Endothelial cell (in vitro differentiated cells): ENCODE measurements around the gene SPRR5. TPM values are rescaled to one million over a fixed set of nuclear protein-coding genes. Genes with fewer than 3 reads are reported as not detected.

Experiments
- DNase-seq: peaks from one replicate; pipeline ENCODE4 v3.0.0; 2021; ENCODE audit warnings: low spot score
- H3K27ac Mint-ChIP-seq: one replicate; pipeline ENCODE4 v1.8.0; 2021; ENCODE audit warnings: mixed read lengths, inconsistent platforms; ENCODE audit not compliant: unreplicated experiment
- H3K27me3 Mint-ChIP-seq: one replicate; pipeline ENCODE4 v1.8.0; 2021; ENCODE audit warnings: mild to moderate bottlenecking, moderate library complexity, mixed read lengths, inconsistent platforms; ENCODE audit not compliant: unreplicated experiment
- H3K36me3 Mint-ChIP-seq: one replicate; pipeline ENCODE4 v1.8.0; 2021; ENCODE audit warnings: mild to moderate bottlenecking, low read depth, mixed read lengths, inconsistent platforms; ENCODE audit not compliant: unreplicated experiment
- H3K4me1 Mint-ChIP-seq: one replicate; pipeline ENCODE4 v1.8.0; 2021; ENCODE audit warnings: mild to moderate bottlenecking, mixed read lengths, inconsistent platforms; ENCODE audit not compliant: unreplicated experiment
- H3K4me3 Mint-ChIP-seq: one replicate; pipeline ENCODE4 v1.8.0; 2021; ENCODE audit warnings: mild to moderate bottlenecking, mixed read lengths, inconsistent platforms; ENCODE audit not compliant: unreplicated experiment
- H3K9me3 Mint-ChIP-seq: one replicate; pipeline ENCODE4 v1.8.0; 2021; ENCODE audit warnings: mixed read lengths, inconsistent platforms; ENCODE audit not compliant: unreplicated experiment
- CTCF ChIP-seq: fragments of 200-600 bp; sonication (generic); IDR thresholded peaks from one replicate; pipeline ENCODE4 v1.5.0; 2021; ENCODE audit warnings: antibody characterized with exemption; ENCODE audit not compliant: unreplicated experiment
- total RNA-seq: library from RNA; stranded (reverse); fragmentation: NEBNext Ultra II Directional; extraction: Animal tissue kit (Norgen Biotek cat#: 25700); gene quantifications from one replicate; pipeline ENCODE4 v1.2.1, GENCODE V29; 2021; ENCODE audit not compliant: unreplicated experiment

Gene SPRR5
- total RNA-seq, 1 donor from 2014 or later, result not detected

- DNase-seq, result no peak
- Mint-ChIP-seq H3K4me3 (no peak overlapping the region), H3K27ac (no peak overlapping the region), H3K36me3 (peaks cover 3% of the 10 kb centered on the region), H3K9me3 (no peaks in the 10 kb centered on the region), H3K4me1 (no peaks in the 10 kb centered on the region), H3K27me3 (peaks cover 9% of the 10 kb centered on the region)
- TF ChIP-seq CTCF, result no peak
These were observed 37.8 kb upstream of the SPRR5 start for GRCh38 chr1:152909206-152909605.

GRCh38 chr1:152912471-152912870 lies 34.5 kb upstream of the SPRR5 start:
- DNase-seq, result no peak
- H3K36me3 Mint-ChIP-seq, result peaks cover 3% of the 10 kb centered on the region
- H3K9me3 Mint-ChIP-seq, result no peaks in the 10 kb centered on the region
- peaks cover 8% of the 10 kb centered on the region for H3K27me3 Mint-ChIP-seq
- no peaks in the 10 kb centered on the region for H3K4me1 Mint-ChIP-seq
- no peak overlapping the region for H3K4me3 Mint-ChIP-seq
- no peak for TF ChIP-seq CTCF
- H3K27ac Mint-ChIP-seq, result no peak overlapping the region

- H3K27me3 Mint-ChIP-seq, result peaks cover 8% of the 10 kb centered on the region
- DNase-seq, result no peak
These were observed 34.1 kb upstream of the SPRR5 start for GRCh38 chr1:152912900-152913299.

GRCh38 chr1:152917794-152918193 lies 29.2 kb upstream of the SPRR5 start:
- Mint-ChIP-seq H3K9me3 (no peaks in the 10 kb centered on the region), H3K4me3 (no peak overlapping the region), H3K36me3 (no peaks in the 10 kb centered on the region), H3K4me1 (no peaks in the 10 kb centered on the region), H3K27ac (no peak overlapping the region), H3K27me3 (no peaks in the 10 kb centered on the region)
- TF ChIP-seq CTCF, result no peak
- peak; percentile 44 for DNase-seq

More at GRCh38 chr1:152912900-152913299, 34.1 kb upstream of the SPRR5 start:
- Mint-ChIP-seq H3K27ac (no peak overlapping the region), H3K4me3 (no peak overlapping the region), H3K36me3 (peaks cover 3% of the 10 kb centered on the region), H3K4me1 (no peaks in the 10 kb centered on the region), H3K9me3 (no peaks in the 10 kb centered on the region)
- TF ChIP-seq CTCF, result no peak

- no peak for DNase-seq
- no peak overlapping the region for H3K27ac Mint-ChIP-seq
- no peaks in the 10 kb centered on the region for H3K27me3 Mint-ChIP-seq
- TF ChIP-seq CTCF, result no peak
- H3K36me3 Mint-ChIP-seq, result no peaks in the 10 kb centered on the region
- no peak overlapping the region for H3K4me3 Mint-ChIP-seq
- no peaks in the 10 kb centered on the region for H3K9me3 Mint-ChIP-seq
- no peaks in the 10 kb centered on the region for H3K4me1 Mint-ChIP-seq
These were observed 27.9 kb upstream of the SPRR5 start for GRCh38 chr1:152919071-152919470.
